Bladder microvascular endothelial cell (primary cell): ENCODE data around the gene UTP14A. TPM values are rescaled to one million over a fixed set of nuclear protein-coding genes. Genes with fewer than 3 reads are reported as not detected.

Experiments
- total RNA-seq: library from RNA; depleted of rRNA; stranded (reverse); fragments of >200 nt; gene quantifications from 2 replicates; pipeline ENCODE4 v1.2.3, GENCODE V29; 2014

The UTP14A gene, protein sequence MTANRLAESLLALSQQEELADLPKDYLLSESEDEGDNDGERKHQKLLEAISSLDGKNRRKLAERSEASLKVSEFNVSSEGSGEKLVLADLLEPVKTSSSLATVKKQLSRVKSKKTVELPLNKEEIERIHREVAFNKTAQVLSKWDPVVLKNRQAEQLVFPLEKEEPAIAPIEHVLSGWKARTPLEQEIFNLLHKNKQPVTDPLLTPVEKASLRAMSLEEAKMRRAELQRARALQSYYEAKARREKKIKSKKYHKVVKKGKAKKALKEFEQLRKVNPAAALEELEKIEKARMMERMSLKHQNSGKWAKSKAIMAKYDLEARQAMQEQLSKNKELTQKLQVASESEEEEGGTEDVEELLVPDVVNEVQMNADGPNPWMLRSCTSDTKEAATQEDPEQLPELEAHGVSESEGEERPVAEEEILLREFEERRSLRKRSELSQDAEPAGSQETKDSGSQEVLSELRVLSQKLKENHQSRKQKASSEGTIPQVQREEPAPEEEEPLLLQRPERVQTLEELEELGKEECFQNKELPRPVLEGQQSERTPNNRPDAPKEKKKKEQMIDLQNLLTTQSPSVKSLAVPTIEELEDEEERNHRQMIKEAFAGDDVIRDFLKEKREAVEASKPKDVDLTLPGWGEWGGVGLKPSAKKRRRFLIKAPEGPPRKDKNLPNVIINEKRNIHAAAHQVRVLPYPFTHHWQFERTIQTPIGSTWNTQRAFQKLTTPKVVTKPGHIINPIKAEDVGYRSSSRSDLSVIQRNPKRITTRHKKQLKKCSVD
- total RNA-seq: 15.1 and 19.5 TPM in 2 replicates

DNA sequence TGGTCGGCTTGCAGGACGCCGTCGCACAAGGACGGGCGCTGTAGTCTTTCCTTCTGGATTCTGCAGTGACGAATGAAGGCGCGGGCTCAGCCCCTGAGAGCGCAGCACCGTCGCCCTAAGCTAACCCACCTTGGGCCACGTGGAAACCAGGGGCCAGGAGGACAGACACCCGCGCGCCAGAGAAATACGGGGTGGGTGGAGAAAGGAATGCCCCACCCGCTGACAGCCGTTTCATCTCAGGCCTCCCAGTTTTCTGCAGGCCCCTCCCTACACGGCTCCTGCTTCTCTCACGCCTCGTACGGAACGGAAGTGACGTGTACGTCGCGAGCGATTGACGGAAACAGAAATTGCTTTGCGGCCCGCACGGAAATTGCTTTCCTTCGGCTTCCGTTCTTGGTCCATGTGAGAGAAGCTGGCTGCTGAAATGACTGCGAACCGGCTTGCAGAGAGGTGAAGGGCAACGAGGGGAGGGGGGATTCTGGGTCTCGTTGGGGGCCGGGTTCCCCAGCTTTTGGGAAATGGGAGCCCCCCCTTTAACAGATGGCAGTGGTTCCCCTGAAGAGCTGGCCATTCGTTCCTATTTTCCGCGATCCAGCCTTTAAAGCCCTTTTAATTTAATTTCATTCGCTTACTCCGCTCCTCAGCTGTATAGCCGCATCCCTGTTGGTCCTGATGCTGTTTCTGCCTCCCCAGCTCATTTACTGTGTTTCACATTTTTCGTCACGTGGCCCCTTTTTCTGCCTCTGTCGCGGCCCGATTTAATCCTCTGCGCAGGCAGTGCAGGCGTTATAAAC, at the start of gene UTP14A:
Gene UTP14A, plus strand, starts transcription at position 378 of the 794 bp plus-strand sequence. Its CDS starts 47 bp downstream, at position 425.

Other genes with a start within 250 kb of the UTP14A start
- not detected in 2 replicates for gene XPNPEP2, start 167.2 kb upstream of the UTP14A start, total RNA-seq
- not detected in 2 replicates for gene SASH3, start 126.2 kb upstream of the UTP14A start, total RNA-seq
- 9.2 and 27.5 TPM in 2 replicates for gene ZDHHC9, start 62.3 kb upstream of the UTP14A start, total RNA-seq
- gene BCORL1, start 76.5 kb downstream of the UTP14A start, total RNA-seq: 2.4 and 5.7 TPM in 2 replicates
- gene ELF4, start 204.3 kb downstream of the UTP14A start, total RNA-seq: 11.2 and 21.6 TPM in 2 replicates